GM12875 (cell line): ENCODE data around the gene TRIP10.
"Not testable (repeated sequence)": the region's sequence is repeated elsewhere in the genome, so short reads cannot be mapped to it uniquely, and the experiment has no call there.

Source experiments
- H3K4me3 ChIP-seq: one replicate; pipeline ENCODE4 v1.5.1; 2011; ENCODE audit warnings: low read depth, low read length, control low read depth
- TF ChIP-seq, protein P1 (sequence below): IDR thresholded peaks from 2 replicates; pipeline ENCODE4 v1.5.1; 2011; ENCODE audit warnings: low read depth, mild to moderate bottlenecking, control low read depth, inconsistent platforms, low read length, moderate library complexity, borderline replicate concordance; ENCODE audit not compliant: insufficient read depth

The TRIP10 gene

DNA sequence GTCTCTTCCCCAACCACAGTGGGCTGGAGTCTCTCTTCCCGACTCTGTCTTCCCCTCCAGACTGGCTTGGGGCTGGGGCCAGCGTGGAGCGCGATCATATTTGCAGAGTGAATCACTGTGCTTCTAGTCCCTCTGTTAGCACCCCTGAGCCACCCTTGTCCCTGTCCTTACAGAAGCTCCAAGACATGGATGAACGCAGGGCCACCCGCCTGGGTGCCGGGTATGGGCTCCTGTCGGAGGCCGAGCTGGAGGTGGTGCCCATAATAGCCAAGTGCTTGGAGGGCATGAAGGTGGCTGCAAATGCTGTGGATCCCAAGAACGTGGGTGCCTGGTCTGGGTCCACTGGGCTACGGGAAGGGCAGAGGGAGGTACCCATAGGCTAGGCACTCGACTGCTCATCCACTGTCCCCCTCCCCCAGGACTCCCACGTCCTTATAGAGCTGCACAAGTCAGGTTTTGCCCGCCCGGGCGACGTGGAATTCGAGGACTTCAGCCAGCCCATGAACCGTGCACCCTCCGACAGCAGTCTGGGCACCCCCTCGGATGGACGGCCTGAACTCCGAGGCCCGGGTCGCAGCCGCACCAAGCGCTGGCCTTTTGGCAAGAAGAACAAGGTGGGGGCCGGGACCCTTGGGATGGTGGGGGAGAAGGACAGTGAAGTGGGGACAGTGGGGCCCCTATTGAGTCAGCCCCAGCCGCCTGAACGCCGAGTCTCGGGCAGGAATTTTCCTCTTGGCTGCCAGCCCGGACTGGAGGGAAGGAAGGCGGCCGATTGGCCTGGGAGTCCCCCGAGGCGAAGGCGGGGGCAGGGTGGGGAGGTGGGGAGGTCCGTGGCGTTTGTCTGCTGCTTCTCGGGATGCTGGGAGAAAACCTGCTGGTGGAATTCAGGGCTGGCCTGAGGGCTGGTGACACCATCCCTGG, 5.2 kb downstream of the TRIP10 start:
- no peak overlapping the region for H3K4me3 ChIP-seq
- TF ChIP-seq, protein P1, sequence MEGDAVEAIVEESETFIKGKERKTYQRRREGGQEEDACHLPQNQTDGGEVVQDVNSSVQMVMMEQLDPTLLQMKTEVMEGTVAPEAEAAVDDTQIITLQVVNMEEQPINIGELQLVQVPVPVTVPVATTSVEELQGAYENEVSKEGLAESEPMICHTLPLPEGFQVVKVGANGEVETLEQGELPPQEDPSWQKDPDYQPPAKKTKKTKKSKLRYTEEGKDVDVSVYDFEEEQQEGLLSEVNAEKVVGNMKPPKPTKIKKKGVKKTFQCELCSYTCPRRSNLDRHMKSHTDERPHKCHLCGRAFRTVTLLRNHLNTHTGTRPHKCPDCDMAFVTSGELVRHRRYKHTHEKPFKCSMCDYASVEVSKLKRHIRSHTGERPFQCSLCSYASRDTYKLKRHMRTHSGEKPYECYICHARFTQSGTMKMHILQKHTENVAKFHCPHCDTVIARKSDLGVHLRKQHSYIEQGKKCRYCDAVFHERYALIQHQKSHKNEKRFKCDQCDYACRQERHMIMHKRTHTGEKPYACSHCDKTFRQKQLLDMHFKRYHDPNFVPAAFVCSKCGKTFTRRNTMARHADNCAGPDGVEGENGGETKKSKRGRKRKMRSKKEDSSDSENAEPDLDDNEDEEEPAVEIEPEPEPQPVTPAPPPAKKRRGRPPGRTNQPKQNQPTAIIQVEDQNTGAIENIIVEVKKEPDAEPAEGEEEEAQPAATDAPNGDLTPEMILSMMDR = no peak

DNA sequence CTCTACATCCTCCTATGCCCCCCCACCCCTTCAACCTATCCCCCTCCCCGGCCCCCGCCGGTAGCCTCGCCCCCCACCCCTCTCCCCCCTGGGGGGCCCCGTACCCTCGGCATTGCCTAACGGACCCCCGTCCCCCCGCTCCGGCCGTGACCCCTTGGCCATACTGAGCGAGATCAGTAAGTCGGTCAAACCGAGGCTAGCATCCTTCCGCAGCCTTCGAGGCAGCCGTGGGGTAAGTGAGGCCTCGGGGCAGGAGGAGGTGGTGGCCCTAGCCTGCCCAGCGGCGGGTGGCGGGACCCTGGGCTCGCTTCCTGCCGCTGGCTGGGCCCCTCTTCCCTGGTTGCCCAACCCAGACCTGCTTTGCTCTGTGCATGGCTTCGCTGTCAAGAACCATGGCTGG, 6.5 kb downstream of the TRIP10 start:
- TF ChIP-seq, protein P1 = no peak
- no peak overlapping the region for H3K4me3 ChIP-seq

DNA sequence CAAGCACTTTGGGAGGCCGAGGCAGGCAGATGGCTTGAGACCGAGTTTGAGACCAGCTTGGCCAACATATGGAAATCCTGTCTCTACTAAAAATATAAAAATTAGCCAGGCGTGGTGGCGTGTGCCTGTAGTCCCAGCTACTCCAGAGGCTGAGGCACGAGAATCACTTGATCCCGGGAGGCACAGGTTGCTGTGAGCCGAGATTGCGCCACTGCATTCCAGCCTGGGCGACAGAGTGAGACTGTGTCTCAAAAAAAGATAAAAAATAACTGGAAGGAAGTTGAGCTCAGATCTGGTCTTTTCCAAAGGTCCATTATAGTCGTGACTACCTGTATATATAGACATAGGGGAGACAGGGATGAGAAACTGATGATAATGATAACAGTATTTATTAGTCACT, 9.1 kb downstream of the TRIP10 start:
- not testable (repeated sequence) for H3K4me3 ChIP-seq

DNA sequence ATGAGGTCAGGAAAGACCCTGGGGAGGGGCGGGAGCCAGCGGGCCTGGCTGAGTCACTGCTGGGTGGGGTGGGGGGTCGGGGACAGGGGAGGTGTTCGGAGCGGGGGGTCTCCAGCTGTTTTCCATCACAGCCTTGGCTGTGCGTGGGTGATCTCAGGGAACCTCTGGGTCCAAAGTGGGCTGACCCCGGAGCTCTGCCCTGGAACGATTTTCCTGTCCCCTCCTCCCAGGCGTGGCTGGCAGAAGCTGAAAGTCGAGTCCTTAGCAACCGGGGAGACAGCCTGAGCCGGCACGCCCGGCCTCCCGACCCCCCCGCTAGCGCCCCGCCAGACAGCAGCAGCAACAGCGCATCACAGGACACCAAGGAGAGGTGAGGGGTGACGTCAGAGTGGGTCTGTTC, 10.6 kb downstream of the TRIP10 start:
- TF ChIP-seq, protein P1 = no peak
- H3K4me3 ChIP-seq = no peak overlapping the region

DNA sequence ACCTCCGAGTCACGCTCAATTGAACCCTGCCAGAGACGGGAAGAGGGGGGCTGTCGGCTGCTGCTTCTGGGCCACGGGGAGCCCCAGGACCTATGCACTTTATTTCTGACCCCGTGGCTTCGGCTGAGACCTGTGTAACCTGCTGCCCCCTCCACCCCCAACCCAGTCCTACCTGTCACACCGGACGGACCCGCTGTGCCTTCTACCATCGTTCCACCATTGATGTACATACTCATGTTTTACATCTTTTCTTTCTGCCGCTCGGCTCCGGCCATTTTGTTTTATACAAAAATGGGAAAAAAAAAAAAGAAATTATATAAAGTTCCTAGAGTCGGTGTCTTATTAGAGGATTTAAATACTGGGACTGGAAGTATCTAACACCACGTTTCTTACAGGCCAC, 11.7 kb downstream of the TRIP10 start:
- TF ChIP-seq, protein P1 = no peak
- no peak overlapping the region for H3K4me3 ChIP-seq

DNA sequence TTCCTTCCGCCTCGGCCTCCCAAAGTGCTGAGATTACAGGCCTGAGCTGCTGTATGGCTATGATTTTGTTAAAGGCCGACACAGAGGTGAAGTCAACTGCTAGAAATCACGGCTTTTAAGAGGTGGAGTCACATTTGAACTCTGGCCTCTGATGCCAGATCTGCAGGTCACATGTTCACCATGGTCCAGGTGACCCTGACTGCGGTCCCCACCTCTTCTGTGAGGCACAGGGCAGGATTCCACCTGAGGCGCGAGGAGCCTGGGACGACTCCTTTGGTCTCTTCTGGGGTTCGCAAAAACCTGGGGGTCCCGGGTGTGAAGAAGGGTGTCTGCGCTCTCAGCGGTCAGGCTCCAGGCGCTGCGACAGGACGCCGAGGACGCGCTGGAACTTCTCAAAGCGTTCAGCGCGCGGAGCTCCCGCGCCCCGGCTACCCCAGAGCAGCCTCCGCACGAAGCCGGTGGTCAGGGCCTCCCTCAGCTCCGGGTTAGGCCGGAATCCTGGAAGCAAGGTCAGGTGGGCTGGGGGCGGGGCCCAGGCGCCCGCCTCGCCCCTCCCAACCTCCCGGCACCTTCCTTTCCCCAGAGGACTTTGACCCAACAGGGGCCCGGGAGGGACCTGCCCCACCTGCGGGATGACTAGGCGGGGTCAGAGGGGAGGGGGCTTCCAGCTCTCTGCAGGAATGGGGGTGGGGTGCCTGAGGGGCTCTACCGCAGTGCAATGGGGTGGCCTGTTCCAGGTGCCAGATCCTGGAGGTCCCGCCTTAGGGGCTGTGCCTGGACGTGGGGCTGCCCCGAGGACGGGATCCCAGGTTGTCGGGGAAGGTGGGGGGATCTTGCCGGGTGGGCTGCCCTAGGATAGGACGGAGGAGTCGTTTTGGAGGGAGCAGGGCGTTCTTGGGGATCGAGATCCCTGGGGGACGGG, 13.0 kb downstream of the TRIP10 start:
- no peak overlapping the region for H3K4me3 ChIP-seq
- TF ChIP-seq, protein P1 = no peak

DNA sequence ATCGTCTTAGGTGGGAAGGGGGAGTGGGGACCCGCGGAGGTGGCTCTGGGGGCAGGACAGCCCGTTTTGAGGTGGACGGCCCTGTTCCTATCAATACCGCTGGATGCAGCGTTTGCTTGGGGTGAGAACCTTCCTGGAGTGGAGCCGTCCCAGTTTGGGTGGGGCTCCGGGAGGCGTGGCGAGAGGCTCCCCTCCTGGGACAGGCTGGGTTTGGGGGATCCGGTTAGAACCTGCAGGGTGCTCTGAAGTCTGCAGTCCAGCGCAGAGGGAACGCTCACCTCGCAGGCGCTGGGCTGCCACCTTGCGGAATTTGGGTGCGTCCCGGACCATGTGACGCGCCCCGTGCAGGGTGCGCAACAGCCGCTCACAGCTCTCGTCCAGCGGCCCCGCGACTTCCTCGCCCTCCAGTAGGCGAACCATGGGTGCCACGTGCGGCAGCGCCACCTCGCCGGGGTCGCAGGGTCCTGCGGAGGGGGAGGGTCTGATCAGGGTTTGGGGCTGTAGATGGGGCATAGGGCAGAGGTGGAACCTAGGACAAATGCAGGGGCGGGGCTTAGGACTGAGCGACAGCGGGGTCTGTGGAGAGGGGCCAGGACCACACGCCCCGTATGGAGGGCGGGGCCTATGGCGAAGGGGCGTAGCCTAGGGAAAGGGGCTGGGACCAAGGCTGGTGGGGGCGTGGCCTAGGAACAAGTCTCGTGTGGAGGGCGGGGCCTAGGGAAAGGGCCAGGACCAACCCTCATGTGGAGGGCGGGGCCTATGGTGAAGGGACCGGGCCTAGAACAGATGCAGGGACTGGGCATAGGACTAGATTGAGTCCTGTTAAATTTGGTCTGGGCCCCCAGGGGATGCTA, 13.9 kb downstream of the TRIP10 start:
- TF ChIP-seq, protein P1 = peak; percentile 68
- peak overlapping the region; percentile 43 for H3K4me3 ChIP-seq
